GM19238 (cell line): Measurements from ENCODE around the gene ANKRD55.
"Not testable (repeated sequence)": the region's sequence is repeated elsewhere in the genome, so short reads cannot be mapped to it uniquely, and the experiment has no call there.

Source experiments
- DNase-seq: peaks from one replicate; pipeline ENCODE4 v3.0.0; 2011; ENCODE audit warnings: low spot score; ENCODE audit not compliant: insufficient read length

ANKRD55 gene

DNA sequence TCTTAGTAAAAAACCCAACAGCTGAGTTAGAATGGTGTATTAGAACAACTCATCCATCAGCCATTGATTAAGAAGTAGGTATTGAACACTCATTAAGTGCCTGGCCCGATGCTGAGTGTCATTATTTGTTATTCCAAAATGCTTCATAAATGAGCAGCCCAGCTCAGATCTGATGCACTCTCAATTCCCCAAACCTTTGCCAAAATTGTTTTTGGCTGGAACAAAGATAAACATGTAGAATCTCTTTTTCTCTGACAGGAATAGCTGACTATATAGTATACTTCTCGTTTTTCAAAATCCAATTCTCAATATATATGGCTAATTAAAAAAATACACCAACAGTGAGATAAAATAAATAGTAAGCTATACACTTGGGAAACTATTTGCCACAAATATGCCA, 20.0 kb upstream of the ANKRD55 start:
- no peak for DNase-seq

DNA sequence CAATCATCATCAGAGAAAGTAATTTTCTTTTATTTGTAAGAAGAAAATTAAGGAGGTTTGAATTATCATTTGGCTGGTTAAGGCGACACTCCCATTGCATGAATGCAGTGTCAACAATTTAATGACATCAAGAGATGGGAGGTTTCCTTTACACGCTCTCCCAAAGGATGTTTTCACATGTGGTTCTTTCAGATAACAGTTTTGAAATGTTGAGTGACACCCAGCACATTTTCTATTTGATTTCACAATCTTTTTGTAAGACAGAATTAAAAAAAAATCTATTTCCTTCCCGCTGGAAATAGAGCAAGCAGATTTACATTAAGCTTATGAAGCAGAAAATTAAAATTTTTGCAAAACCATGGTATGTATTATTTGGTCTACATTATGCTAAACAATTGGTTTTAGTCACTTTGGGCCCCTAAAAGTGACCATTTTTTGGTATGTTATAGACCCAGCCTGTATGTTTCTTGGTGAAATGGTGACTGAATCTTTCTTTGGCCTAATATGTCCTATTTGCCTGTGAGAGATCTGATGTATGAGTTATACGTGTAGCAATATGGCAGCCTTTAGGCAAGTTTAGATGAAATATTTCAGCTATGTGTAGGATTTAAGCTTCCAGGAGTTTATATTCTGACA, 18.9 kb upstream of the ANKRD55 start:
- no peak for DNase-seq

DNA sequence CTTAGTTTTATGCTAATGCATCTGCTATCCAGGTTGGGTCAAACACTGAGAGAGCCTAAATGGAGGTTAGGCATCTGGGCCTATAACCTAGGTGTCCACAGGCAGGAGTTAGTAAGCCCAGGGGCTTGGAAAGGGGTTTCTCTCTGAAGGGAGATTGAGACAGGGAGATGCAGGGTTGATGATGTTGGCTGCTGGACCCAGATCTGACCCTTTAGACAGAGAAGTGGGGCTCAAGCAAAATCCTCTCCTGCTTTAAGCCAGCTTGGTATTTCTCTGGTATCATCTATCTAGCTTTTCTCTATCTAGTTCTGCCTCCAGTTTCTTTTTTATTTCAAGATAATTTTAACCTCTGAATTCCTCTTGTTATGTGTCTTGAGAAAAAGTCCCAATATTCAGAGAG, 18.3 kb upstream of the ANKRD55 start:
- no peak for DNase-seq

DNA sequence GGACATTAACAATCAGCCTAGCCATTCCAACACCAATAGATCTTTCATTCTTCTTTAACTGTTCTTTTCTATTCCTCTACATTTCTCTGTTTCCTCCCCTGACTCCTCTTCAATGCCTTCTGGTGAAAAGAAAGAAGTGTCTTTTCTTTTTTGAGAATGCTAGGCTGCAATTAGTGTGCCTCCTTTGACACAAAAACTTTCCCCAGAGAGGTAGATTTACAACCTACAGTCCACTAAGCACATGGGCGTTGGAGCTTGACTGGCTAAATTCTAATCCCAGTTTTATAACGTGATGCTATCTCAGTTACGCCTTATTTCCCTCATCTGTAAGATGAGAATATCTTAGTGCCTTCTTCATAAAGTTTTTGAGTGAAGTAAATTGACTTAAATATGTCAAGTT, 16.9 kb upstream of the ANKRD55 start:
- no peak for DNase-seq

DNA sequence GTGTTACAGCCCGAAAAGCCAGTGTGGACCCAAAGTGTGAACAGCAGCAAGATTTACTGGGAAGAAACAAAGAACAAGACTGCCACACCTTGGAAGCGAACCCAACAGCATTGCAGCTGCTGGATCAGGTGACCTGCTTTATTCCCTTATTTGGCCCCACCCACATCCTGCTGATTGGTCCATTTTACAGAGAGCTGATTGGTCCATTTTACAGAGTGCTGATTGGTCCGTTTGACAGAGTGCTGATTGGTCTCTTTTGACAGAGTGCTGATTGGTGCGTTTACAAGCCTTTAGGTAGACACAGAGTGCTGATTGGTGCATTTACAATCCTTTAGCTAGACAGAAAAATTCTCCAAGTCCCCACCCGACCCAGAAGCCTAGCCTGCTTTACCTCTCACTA, 16.0 kb upstream of the ANKRD55 start:
- DNase-seq: not testable (repeated sequence)

DNA sequence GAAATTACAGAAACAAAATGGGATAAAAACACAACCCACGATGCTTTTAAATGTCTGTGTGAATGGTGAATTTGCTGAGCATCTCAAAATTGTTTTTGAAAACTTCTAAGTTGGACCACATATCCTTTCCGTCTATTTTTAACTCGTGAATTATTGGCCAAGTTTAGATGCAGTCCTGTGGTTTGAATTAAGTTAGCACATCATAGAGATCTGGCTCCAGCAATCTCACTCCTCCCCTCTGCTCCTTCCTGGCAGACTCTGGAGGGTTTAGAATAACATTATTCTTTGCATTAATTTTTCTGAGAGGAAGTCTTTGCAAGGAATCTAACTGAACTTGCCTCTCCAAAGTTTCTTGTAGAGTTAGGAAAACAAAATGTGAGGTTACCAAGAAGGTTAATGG, 14.5 kb upstream of the ANKRD55 start:
- DNase-seq: no peak

DNA sequence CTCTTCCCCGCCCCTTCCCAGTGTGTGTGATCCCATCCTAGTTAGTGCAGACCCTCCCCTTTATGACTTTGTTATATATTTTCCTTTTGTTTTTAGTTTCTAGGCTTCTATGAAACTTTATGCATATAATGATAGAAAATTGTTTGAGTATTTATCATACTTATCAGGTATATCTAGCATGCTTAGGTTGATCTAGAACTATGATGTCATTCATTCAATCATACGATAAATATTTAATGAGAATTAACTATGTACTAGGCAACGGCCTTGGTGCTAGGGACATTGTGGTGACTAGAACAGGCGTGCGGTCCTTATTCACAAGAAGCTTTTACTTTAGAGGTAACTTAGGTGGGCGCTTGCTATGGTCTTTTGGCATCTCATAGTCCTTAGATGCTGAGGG, 13.6 kb upstream of the ANKRD55 start:
- no peak for DNase-seq

DNA sequence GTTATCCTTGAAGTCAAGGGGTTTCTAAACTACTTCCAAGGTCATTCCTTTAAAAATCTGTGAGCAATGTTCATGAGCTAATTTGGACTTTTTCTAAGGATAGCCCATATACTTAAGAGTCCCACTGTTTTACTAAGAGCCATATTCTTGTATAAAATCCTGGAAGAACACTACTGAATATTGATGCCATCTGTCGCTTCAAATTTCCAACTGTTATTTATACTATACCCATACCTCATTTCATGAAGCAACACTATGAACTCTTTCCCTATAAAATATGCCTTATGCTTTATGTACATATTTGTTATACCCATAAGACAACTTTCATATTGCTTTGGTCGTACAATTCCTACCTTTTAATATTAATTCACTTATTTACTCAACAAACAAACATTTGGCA, 12.4 kb upstream of the ANKRD55 start:
- no peak for DNase-seq

DNA sequence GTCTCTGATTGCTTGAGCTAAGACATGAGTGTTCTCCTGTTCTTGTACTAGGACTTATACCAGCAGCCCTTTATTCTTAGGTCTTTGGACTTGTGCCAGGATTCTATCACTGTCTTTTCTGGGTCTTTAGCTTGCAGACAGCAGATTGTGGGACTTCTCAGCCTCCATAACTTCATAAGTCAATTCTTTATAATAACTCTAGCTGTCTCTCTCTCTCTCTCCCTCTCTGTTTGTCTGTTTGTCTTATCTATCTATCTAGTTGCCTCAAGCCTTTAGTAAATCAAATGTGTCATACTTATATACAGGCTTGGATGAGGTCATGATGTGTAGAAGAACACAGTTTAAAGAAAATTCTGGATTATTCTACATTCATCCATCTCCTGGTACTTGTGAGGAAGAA, 11.5 kb upstream of the ANKRD55 start:
- no peak for DNase-seq

DNA sequence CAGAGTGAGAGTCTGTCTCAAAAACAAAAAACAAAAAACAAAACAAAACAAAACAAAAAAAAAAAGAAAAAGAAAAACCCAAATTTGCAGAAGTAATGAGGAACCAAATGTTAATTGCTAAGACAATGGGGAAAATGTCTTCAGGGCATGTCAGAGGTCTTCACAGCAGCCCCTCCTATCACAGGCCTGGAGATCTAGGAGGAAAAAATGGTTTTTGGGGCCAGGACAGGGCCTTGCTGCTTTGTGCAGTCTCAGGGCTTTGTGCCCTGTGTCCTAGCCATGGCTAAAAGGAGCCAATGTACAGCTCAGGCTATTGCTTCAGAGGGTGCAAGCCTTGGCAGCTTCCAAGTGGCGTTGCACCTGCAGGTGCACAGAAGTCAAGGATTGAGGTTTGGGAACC, 9.1 kb upstream of the ANKRD55 start:
- DNase-seq: not testable (repeated sequence)

DNA sequence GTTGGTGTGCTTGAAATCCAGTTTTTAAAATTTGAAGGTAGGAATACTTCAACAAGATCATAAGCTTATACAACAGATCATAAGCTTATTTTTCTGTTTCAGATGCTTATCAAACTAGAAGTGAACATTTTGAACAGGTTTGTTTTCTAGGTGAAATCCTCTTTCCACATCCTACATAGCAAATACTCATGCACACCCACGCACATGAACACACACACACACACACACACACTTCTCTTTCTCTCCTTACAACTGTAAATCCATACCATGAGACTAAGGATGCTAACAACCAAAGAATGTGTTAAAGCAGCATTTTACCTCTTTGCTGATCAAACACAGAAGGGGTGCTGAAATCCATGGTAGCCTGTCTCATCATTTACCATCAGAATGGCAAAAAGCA, 592 bp downstream of the ANKRD55 start:
- no peak for DNase-seq

DNA sequence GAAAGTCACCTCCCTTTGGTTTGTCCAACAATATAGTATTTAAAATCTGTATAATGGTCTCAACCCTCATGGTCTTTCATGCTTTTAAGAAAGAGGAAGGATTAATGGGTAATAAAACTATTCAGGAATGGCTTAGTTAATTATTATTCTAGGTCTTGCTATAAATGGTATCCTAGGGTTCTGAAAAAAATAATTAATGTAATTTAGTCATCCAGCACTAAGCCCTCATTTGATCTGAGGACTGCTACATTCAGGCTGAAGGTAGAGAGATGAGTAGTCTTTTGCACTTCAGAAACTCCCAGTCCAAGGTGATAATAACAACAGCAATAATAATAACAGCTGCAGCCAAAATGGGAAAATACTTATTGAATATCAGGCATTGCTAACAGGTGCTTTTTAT, 2.6 kb downstream of the ANKRD55 start:
- DNase-seq: no peak

DNA sequence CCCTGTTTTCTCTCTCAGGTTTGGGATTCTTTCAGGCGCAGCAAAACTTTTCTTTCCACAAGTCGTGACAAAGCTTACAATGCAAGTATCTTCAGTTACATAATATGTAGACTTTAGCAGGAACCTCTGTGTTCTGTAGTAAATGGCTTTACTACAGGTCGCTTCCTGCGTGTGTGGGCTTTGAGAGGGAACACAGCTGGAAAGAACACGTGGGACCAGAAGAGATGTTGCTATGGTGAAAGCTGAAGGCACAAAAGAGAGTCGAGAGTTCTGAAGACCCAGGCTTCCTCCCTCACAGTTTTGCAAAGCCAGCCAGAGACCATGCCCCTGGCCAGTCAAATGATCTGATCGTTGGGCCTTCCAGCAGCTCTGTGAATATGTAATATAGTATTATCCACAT, 4.0 kb downstream of the ANKRD55 start:
- DNase-seq: no peak

DNA sequence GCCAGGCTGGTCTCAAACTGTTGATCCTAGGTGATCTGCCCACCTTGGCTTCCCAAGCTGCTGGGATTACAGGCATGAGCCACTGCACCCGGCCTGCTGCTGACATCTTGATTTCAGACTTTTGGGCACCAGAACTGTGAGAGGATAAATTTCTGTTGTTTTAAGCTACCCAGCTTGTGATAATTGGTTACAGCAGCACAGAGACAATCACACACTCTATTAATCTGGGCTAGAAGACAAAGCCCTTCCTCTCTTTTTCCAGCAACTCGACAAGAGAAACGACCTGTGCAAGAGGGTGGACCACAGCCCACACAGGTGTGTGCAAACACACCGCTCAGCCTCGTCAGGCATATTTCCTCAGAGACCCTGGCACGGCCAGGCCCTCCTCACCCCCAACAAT, 4.5 kb downstream of the ANKRD55 start:
- DNase-seq: no peak

DNA sequence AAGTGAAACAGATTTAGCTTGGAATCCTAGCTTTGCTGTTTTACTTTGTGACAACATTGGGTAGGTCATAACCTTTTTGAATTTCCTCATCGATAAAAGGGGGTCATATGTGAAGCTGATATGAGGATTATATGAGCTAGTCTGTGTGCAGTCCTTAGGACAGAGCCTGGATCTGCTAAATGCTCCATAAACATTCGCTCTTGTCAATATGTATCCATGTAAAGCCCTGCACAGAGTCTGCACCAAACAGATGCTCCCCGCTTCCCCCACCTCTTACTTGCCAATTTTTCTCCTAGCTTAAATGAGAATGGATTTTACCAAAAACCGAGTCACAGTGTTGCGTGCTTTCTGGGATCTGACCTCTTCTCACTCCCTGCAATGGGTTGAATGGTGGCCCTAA, 5.4 kb downstream of the ANKRD55 start:
- no peak for DNase-seq

DNA sequence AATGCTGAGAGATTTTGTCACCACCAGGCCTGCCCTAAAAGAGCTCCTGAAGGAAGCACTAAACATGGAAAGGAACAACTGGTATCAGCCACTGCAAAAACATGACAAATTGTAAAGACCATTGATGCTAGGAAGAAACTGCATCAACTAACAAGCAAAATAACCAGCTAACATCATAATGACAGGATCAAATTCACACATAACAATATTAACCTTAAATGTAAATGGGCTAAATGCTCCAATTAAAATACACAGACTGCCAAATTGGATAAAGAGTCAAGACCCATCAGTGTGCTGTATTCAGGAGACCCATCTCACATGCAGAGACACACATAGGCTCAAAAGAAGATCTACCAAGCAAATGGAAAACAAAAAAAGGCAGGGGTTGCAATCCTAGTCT, 9.8 kb downstream of the ANKRD55 start:
- DNase-seq: not testable (repeated sequence)

DNA sequence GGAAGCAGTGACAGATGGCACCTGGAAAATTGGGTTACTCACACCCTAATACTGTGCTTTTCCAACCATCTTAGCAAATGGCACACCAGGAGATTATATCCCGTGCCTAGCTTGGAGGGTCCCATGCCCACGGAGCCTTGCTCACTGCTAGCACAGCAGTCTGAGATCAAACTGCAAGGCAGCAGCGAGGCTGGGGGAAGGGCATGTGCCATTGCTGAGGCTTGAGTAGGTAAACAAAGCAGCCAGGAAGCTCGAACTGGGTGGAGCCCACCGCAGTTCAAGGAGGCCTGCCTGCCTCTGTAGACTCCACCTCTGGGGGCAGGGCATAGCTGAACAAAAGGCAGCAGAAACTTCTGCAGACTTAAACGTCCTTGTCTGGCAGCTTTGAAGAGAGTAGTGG, 11.5 kb downstream of the ANKRD55 start:
- not testable (repeated sequence) for DNase-seq

DNA sequence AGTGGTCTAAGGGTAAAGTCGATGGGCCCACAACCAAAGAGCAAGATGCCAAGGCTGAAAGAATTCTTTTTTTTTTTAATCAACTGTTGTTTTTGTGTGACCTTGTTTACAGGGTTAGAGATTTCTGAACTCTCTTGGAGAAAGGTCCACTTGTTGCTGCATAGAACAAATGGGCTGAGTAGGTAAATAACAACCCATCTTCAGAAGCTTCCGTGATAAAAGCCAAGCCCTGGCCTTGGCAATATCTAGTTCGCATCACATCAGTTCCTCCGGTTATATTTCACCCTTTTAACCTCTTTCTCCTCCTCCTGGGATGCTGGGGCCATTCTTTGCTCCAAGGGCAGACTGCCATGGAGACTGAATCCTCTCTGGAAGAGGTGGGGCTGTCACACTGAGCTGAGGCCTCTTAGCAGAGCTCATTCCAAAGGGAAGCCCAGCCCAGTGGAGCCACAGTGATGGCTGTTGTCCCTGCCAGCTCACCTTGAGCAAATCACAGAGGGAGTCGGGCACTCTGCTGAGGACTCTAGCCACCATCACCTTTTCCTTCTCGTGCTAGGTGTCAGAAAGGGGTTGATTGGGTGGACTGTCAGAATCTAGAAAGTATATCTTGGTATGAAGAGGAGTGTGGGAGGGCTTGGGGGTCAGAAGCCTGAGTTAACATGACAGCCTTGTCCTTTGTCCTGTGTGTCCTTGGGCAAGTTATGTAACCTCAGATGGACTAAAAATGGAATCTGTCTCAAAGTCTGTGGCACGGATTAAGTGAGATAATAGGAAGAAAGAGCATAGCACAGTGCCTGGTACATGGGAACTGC, 17.9 kb downstream of the ANKRD55 start:
- no peak for DNase-seq

DNA sequence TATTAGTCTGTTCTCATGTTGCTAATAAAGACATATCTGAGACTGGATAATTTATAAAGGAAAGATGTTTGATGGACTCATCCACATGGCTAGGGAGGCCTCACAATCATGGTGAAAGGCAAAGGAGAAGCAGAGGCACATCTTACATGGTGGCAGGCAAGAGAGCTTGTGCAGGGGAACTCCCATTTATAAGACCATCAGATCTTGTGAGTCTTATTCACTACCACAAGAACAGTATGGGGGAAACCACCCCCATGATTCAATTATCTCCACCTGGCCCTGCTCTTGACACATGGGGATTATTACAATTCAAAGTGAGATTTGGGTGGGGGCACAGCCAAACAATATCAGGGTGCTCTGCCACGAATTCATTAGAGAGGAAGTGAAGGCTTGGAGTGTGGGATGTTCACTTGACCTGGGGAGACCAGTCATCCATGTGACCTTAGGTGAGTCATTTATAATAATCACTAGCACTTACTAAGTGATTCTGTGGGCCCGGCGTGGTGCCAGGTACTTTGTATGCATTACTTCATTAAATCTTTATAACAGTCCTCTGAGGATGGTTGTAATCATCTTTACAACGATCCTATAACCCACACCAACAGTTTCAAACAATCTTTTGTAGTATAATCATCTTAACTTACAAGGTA, 19.1 kb downstream of the ANKRD55 start:
- not testable (repeated sequence) for DNase-seq

DNA sequence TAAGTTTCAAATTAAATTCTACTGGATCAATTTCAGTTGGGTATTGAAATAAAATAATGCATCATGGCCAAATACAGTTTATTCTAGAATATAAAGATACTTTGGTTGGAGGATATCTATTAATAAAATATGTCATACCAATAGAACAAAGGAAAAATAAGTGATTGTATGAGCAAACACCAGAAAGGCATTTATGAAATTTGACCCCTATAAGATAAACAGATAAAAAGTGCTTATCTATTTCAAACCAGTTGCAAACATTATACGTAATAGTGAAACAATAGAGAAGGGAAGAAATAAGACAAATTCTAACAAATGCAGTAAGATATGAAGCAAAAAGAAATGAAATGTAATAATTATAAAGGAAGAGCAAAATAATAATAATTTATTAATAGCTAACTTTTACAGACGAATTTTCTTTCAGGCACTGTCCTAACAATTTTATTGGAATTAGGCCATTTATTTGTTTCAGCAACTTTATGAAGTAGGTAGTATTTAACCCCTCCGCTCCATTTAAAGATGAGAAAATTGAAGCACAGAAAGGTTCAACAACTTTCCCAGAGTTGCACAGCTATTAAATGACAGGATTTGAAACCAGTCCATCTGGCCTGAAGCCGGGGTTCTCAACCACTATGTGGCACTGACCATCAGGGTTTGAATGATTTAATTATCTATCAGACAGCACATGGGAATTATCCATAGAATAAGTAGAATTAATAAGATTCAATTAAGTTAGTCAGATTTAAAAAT, 20.8 kb downstream of the ANKRD55 start:
- no peak for DNase-seq

DNA sequence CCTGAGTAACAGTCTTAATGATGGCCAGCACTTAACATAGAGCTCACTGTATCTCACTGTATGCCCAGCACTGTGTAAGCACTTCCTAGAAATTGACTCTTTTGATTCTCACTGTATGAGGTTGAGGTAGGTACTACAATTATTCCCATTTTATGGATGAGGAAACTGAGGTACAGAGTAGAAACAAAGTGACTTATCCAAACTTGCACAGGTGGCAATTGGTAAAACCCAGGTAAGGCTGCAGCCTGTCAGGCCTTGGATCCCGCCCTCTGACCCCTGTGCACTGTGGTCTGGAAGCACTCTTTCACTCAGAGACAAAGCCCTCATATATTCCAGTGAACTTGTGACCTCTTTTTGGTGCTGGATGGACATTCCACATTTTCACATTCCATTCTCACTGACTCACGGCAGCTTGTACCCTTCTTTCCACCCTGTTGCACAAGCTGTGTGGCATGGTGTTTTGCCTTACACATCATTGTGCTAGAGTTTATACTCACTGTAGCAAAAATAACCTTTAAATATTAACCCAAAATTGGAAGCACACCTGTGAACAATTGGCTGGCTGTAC, 21.7 kb downstream of the ANKRD55 start:
- DNase-seq: no peak

DNA sequence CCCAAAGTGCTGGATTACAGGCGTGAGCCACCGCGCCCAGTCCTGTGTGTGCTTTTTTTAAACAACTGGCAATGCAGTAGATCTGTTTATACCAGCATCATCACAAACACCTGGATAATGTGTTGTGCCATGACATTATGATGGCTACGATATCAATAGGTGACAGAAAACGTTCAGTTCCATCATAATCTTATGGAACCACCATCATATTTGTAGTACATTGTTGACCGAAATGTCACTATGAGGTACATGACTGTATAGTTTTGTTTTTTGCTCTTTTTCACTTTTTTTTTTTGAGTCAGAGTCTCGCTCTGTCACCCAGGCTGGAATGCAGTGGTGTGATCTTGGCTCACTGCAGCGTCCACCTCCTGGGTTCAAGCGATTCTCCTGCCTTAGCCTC, 24.4 kb downstream of the ANKRD55 start:
- no peak for DNase-seq
